ENCODE results near the gene A4GALT.

Gene A4GALT

GRCh38 chr22:42645341-42645937 lies 75.2 kb downstream of the A4GALT start:
- Histone ChIP-seq H3K27me3 (ENCODE audit: control insufficient read depth, insufficient read depth, low read length) (no peaks in the 10 kb centered on the region), H3K79me2 (no peaks in the 10 kb centered on the region), H3K9ac (no peak overlapping the region), H3K4me3 (ENCODE audit: low read depth, low read length) (no peak overlapping the region), H3K4me2 (ENCODE audit: low read length) (no peak overlapping the region), H2AFZ (no peak overlapping the region), H3K4me1 (no peaks in the 10 kb centered on the region), H3K27ac (peak overlapping the region; percentile 36), H3K9me3 (ENCODE audit: control insufficient read depth, low read length) (no peaks in the 10 kb centered on the region), H3K36me3 (ENCODE audit: control insufficient read depth, insufficient read depth, low read length) (no peaks in the 10 kb centered on the region)
- no peak for TF ChIP-seq CTCF (IDR thresholded peaks at IDR 0.05)

- Histone ChIP-seq H3K9me3 (ENCODE audit: control insufficient read depth, low read length) (no peaks in the 10 kb centered on the region), H3K4me3 (ENCODE audit: low read depth, low read length) (no peak overlapping the region), H3K9ac (no peak overlapping the region), H3K79me2 (no peaks in the 10 kb centered on the region), H3K4me2 (ENCODE audit: low read length) (no peak overlapping the region), H3K36me3 (ENCODE audit: control insufficient read depth, insufficient read depth, low read length) (no peaks in the 10 kb centered on the region), H3K27ac (peak overlapping the region; percentile 36), H2AFZ (no peak overlapping the region), H3K4me1 (no peaks in the 10 kb centered on the region), H3K27me3 (ENCODE audit: control insufficient read depth, insufficient read depth, low read length) (no peaks in the 10 kb centered on the region)
- TF ChIP-seq CTCF (IDR thresholded peaks at IDR 0.05), result no peak
Observed at GRCh38 chr22:42644422-42645340, 76.0 kb downstream of the A4GALT start.

- no peak overlapping the region for H3K9ac ChIP-seq
Observed at GRCh38 chr22:42643634-42644421, 76.8 kb downstream of the A4GALT start.

More at GRCh38 chr22:42643634-42644421, 76.8 kb downstream of the A4GALT start:
- Histone ChIP-seq H3K4me3 (ENCODE audit: low read depth, low read length) (no peak overlapping the region), H3K79me2 (no peaks in the 10 kb centered on the region), H3K9me3 (ENCODE audit: control insufficient read depth, low read length) (no peaks in the 10 kb centered on the region), H3K36me3 (ENCODE audit: control insufficient read depth, insufficient read depth, low read length) (no peaks in the 10 kb centered on the region), H3K27ac (no peak overlapping the region), H2AFZ (no peak overlapping the region), H3K4me2 (ENCODE audit: low read length) (no peak overlapping the region), H3K4me1 (no peaks in the 10 kb centered on the region), H3K27me3 (ENCODE audit: control insufficient read depth, insufficient read depth, low read length) (no peaks in the 10 kb centered on the region)
- TF ChIP-seq CTCF (IDR thresholded peaks at IDR 0.05), result no peak
